ENCODE results near the gene NOVA1. TPM values are rescaled to one million over a fixed set of nuclear protein-coding genes. Genes with fewer than 3 reads are reported as not detected.

Gene NOVA1
- total and polyA plus RNA-seq, 2 of the 13 experiments (the other 11 are each of a cell fraction or from before 2014, with no cell fraction given): 0.13 TPM

DNA sequence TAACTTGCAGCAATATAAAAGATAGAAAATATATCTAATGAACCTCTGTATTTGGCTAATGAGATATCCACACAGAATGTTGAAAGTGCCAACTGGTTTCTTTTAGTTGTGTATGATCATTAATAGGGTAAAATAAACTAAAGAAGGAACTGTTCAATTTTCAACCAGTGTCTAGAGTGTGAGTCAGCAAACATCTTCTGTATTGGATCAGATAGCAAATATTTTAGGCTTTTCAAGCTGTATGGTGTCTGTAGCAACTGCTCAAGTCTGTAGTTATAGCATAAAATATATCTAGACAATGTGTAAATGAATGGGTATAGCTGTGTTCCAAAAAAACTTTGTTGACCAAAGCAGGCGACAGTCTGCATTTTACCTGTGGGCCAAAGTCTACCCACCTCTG is 23.5 kb upstream of the NOVA1 start:
- H3K4me1 ChIP-seq (ENCODE audit: insufficient read depth, low read length): no peaks in the 10 kb centered on the region
- TF ChIP-seq ZNF530 (CRISPR knock-in tag; IDR thresholded peaks at IDR 0.05; ENCODE audit: low read depth): no peak
- no peak for TF ChIP-seq ZFP37 (CRISPR knock-in tag; IDR thresholded peaks at IDR 0.05; ENCODE audit: borderline replicate concordance)
- no peak for TF ChIP-seq ZNF589 (CRISPR knock-in tag; conservative IDR thresholded peaks at IDR 0.05)
- TF ChIP-seq, protein P1, sequence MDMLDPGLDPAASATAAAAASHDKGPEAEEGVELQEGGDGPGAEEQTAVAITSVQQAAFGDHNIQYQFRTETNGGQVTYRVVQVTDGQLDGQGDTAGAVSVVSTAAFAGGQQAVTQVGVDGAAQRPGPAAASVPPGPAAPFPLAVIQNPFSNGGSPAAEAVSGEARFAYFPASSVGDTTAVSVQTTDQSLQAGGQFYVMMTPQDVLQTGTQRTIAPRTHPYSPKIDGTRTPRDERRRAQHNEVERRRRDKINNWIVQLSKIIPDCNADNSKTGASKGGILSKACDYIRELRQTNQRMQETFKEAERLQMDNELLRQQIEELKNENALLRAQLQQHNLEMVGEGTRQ (IDR thresholded peaks at IDR 0.05; ENCODE audit: low read depth, low read length): no peak
- TF ChIP-seq, protein P1 (CRISPR knock-in tag; IDR thresholded peaks at IDR 0.05; ENCODE audit: borderline replicate concordance): no peak
- TF ChIP-seq IKZF1 (IDR thresholded peaks at IDR 0.05): no peak
- no peak for TF ChIP-seq NFE2L1 (CRISPR knock-in tag; IDR thresholded peaks at IDR 0.05; ENCODE audit: borderline replicate concordance)
- TF ChIP-seq PITX1 (CRISPR knock-in tag; IDR thresholded peaks at IDR 0.05): no peak
- TF ChIP-seq ZNF318 (CRISPR knock-in tag; IDR thresholded peaks at IDR 0.05): no peak
- TF ChIP-seq ELK4 (CRISPR knock-in tag; IDR thresholded peaks at IDR 0.05; ENCODE audit: borderline replicate concordance): no peak
- no peak for TF ChIP-seq KMT2A (CRISPR knock-in tag; IDR thresholded peaks at IDR 0.05)
- TF ChIP-seq ZNF616 (CRISPR knock-in tag; IDR thresholded peaks at IDR 0.05; ENCODE audit: low read depth): no peak
- no peak for TF ChIP-seq ZNF383 (CRISPR knock-in tag; IDR thresholded peaks at IDR 0.05; ENCODE audit: borderline replicate concordance)
- no peak for TF ChIP-seq ZNF354B (CRISPR knock-in tag; IDR thresholded peaks at IDR 0.05)
- TF ChIP-seq NFKB2 (CRISPR knock-in tag; IDR thresholded peaks at IDR 0.05; ENCODE audit: borderline replicate concordance): no peak

More for the DNA sequence above, 23.5 kb upstream of the NOVA1 start:
- BruUV-seq (replicated peaks): no TSS peak
- Histone ChIP-seq H3K27ac (ENCODE audit: extremely low read length, insufficient read depth, low read length) (no peak overlapping the region), H3K27me3 (ENCODE audit: control insufficient read depth in 1 of 2, insufficient read depth in 2 of 2, low read length in 2 of 2) (no peaks in the 10 kb centered on the region), H3K4me2 (ENCODE audit: low read depth, low read length) (no peak overlapping the region), H3K79me2 (ENCODE audit: insufficient read depth, low read length) (no peaks in the 10 kb centered on the region), H3K4me3 (replicated peaks in 1 of 3; ENCODE audit: insufficient read depth in 1 of 3, low read depth in 2 of 3, low read length in 3 of 3) (no peak overlapping the region), H3K36me3 (replicated peaks in 1 of 2; ENCODE audit: control insufficient read depth in 1 of 2, insufficient read depth in 2 of 2, low read length in 2 of 2) (no peaks in the 10 kb centered on the region), H3K9me3 (ENCODE audit: low read length) (peaks cover 86% of the 10 kb centered on the region), H3K9ac (ENCODE audit: insufficient read depth, low read depth, low read length) (no peak overlapping the region), H4K20me1 (ENCODE audit: insufficient read depth, low read length) (no peaks in the 10 kb centered on the region), H2AFZ (ENCODE audit: low read length) (no peak overlapping the region)
- FAIRE-seq (no peak), DNase-seq (ENCODE audit: low spot score) (no peak), ATAC-seq (no peak)
- in situ Hi-C loops (cut with HindIII; ENCODE audit: extremely low pct_ligation_motif_present, low pct_unique_long_range_greater_than_20kb): no loop called here
- ChIA-PET POLR2A (no interaction called here), CTCF (ENCODE audit: low intra/inter-chr PET ratio, low total read pairs) (no interaction called here)
- WGBS (ENCODE audit: low lambda C conversion rate): 7% methylated on average over 1 of the region's 1 CpG
- intact Hi-C loops (cut with micrococcal nuclease; ENCODE audit: unreplicated experiment): no loop called here
